Thoracic aorta (tissue), 2 donors: ENCODE measurements around the gene KRT37. TPM values are rescaled to one million over a fixed set of nuclear protein-coding genes. Genes with fewer than 3 reads are reported as not detected.

Source experiments
- ATAC-seq: fragments of 150-250 bp; one replicate; pipeline ENCODE4 v1.8.0; 2017; ENCODE audit warnings: low read depth; ENCODE audit not compliant: insufficient number of reproducible peaks, low FRiP score
- DNase-seq: peaks from one replicate; pipeline ENCODE4 v3.0.0-alpha.2; 2020; ENCODE audit warnings: low spot score
- H3K27ac ChIP-seq, 2 donors: fragments of 200-600 bp; sonication (generic); 1 replicate in 1 of 2; 2 replicates in 1 of 2; pipeline ENCODE4 v1.5.1; 2016; ENCODE audit warnings: mild to moderate bottlenecking in 2 of 2, moderate library complexity in 2 of 2
- H3K27me3 ChIP-seq: fragments of 200-600 bp; sonication (generic); replicated peaks from 2 replicates; pipeline ENCODE4 v1.6.0; 2016; ENCODE audit warnings: mild to moderate bottlenecking; ENCODE audit not compliant: insufficient read depth
- H3K36me3 ChIP-seq: fragments of 200-600 bp; sonication (generic); one replicate; pipeline ENCODE4 v1.5.1; 2016
- H3K4me1 ChIP-seq, 2 donors: fragments of 200-600 bp; sonication (generic); 1 replicate in 1 of 2; 2 replicates in 1 of 2; pipeline versions ENCODE4 v1.5.1 to v1.6.0; 2016; ENCODE audit warnings: low read depth in 2 of 2, mild to moderate bottlenecking in 1 of 2; ENCODE audit not compliant: control insufficient read depth in 1 of 2
- H3K4me3 ChIP-seq: fragments of 200-600 bp; sonication (generic); 2 replicates; pipeline ENCODE4 v1.5.1; 2016; ENCODE audit warnings: mild to moderate bottlenecking
- H3K9me3 ChIP-seq: fragments of 200-600 bp; sonication (generic); 2 replicates; pipeline ENCODE4 v1.5.1; 2016
- total RNA-seq, 2 donors: library from RNA; depleted of rRNA; stranded (reverse); fragments of >200 nt; gene quantifications; one replicate each; pipeline versions ENCODE4 v1.1.0 to v1.2.3, GENCODE V29; 2016
- TF ChIP-seq, protein P1 (sequence below): fragments of 200-600 bp; sonication (generic); IDR thresholded peaks from one replicate; pipeline ENCODE4 v1.5.1; 2019; ENCODE audit warnings: antibody characterized with exemption

Gene KRT37
- total RNA-seq, 2 donors from 2014 or later: not detected

DNA sequence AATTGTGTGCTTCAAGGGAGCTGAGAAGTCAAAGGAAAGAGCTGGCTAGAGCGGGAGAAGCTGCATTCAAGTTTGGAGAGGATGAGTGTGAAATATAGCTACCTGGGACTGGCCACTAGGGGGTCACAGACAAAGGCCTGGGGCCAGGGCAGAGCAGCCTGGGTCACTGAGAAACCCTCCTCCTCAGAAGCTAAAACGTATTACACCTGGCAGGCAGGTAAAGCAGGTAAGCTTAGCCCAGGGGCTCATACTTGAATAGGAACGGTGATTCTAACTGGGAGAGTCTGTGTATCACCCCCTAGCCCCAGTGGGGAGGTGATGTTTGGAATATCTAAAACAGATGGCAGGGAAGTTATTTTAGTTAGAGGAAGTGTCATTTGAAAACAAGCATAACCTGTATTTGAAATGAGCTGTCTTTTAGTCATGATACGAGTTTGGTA lies 6.8 kb downstream of the KRT37 start:
- H3K9me3 ChIP-seq: no peaks in the 10 kb centered on the region
- ATAC-seq (no peak), DNase-seq (no peak)
- TF ChIP-seq, protein P1, sequence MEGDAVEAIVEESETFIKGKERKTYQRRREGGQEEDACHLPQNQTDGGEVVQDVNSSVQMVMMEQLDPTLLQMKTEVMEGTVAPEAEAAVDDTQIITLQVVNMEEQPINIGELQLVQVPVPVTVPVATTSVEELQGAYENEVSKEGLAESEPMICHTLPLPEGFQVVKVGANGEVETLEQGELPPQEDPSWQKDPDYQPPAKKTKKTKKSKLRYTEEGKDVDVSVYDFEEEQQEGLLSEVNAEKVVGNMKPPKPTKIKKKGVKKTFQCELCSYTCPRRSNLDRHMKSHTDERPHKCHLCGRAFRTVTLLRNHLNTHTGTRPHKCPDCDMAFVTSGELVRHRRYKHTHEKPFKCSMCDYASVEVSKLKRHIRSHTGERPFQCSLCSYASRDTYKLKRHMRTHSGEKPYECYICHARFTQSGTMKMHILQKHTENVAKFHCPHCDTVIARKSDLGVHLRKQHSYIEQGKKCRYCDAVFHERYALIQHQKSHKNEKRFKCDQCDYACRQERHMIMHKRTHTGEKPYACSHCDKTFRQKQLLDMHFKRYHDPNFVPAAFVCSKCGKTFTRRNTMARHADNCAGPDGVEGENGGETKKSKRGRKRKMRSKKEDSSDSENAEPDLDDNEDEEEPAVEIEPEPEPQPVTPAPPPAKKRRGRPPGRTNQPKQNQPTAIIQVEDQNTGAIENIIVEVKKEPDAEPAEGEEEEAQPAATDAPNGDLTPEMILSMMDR: no peak
- H3K27me3 ChIP-seq: no peaks in the 10 kb centered on the region
- H3K4me3 ChIP-seq: no peak overlapping the region
- H3K36me3 ChIP-seq: no peaks in the 10 kb centered on the region
- no peak overlapping the region for H3K27ac ChIP-seq
- peaks cover 7 to 29% of the 10 kb centered on the region in 2 donors for H3K4me1 ChIP-seq

DNA sequence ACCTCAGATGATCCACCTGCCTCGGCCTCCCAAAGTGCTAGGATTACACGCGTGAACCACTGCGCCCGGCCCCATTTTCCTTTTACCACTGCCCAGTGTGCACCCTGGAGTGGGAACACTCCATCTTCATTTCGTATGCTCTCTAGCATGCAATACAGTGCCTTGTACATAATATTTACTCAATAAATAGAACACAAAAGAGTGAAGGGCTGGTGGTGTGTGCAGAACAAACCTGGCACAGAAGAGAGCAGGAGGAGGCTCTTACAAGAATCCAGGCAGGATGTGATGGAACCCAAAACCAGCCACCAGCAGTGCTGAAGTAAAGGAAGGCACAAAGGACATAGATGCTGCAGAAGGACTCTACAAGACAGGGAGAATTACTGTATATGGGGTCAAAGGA lies 7.3 kb downstream of the KRT37 start:
- H3K4me3 ChIP-seq: no peak overlapping the region
- peaks cover 7 to 29% of the 10 kb centered on the region in 2 donors for H3K4me1 ChIP-seq
- H3K9me3 ChIP-seq: no peaks in the 10 kb centered on the region
- no peaks in the 10 kb centered on the region for H3K36me3 ChIP-seq
- H3K27ac ChIP-seq: no peak overlapping the region
- no peaks in the 10 kb centered on the region for H3K27me3 ChIP-seq
- TF ChIP-seq, protein P1: no peak
- DNase-seq: no peak
- no peak for ATAC-seq

DNA sequence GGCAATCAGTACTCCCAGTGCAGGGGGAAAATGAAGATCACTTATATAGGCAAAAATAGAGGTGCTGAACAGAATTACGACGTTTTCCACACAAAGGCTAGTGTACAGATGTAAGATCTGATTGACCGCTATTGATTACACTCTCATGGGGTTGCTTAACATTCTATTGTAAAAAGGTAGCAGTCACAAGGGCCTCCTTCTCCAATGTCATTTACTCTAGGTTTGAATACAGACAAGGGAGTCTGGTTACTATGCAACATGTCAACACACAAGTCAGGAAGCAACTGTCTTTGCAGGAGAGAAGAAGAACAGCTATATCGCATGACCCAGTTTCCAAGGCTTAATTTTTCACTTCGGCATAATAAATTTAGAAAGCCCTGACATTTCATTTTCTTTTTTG lies 7.9 kb downstream of the KRT37 start:
- no peaks in the 10 kb centered on the region for H3K27me3 ChIP-seq
- no peak overlapping the region for H3K4me3 ChIP-seq
- no peaks in the 10 kb centered on the region for H3K36me3 ChIP-seq
- TF ChIP-seq, protein P1: no peak
- DNase-seq (no peak), ATAC-seq (no peak)
- peaks cover 7 to 29% of the 10 kb centered on the region in 2 donors for H3K4me1 ChIP-seq
- H3K9me3 ChIP-seq: no peaks in the 10 kb centered on the region
- H3K27ac ChIP-seq: no peak overlapping the region

DNA sequence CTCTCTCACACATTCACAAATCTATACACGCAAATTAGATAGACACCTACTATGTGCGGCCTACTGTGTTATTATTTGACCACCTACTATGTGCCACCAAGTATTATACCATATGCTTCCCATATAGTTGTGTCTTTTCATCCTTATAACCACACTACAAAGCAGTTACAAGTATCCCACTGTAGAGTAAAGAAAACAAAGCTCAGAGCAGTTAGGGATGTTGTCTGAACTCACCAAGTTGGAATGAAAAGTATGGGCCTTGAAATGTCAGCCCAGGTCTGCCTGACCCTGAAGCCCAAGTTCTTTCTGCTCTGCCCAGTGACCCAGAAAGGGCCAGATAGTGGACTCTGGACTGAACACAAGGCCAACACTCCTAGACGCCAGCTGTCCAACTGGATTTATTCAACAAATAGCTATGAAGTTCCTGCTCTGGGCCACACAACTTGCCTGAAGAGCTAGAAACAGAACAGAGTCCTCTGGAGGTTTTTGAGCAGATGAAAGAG lies 8.5 kb downstream of the KRT37 start:
- Histone ChIP-seq H3K27ac (no peak overlapping the region), H3K9me3 (no peaks in the 10 kb centered on the region), H3K4me1 (peaks cover 7 to 29% of the 10 kb centered on the region in 2 donors), H3K27me3 (no peaks in the 10 kb centered on the region), H3K4me3 (no peak overlapping the region), H3K36me3 (no peaks in the 10 kb centered on the region)
- ATAC-seq (peak; percentile 52), DNase-seq (no peak)
- TF ChIP-seq, protein P1: no peak

DNA sequence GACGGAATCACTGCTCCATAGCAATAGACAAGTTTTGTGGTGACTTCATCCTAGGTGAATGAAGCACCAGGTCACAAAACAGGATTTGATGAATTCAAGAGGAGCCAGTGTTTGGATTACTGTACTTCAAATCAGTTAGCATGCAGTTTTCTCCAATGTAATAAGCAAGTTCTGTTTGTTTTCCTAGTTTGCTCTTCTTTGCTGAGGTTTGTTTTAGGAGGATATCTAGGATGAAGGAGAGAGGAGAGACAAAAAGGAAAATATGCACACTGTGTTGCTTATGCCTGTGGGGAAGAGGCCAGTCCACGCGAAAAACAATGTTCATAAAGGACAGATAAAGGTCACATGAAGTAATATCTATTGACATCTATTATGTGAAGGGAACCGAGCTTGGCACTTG lies 9.0 kb downstream of the KRT37 start:
- TF ChIP-seq, protein P1: no peak
- Histone ChIP-seq H3K27ac (no peak overlapping the region), H3K4me3 (no peak overlapping the region), H3K9me3 (no peaks in the 10 kb centered on the region), H3K36me3 (no peaks in the 10 kb centered on the region), H3K27me3 (no peaks in the 10 kb centered on the region), H3K4me1 (peaks cover 7 to 29% of the 10 kb centered on the region in 2 donors)
- DNase-seq: no peak
- ATAC-seq: no peak
